HG02884 (cell line): ENCODE results near the gene NXPH2.

ENCODE experiments used
- ATAC-seq: cut with Tn5 transposase; IDR thresholded peaks from one replicate; pipeline ENCODE4 v1.9.1; 2021; ENCODE audit warnings: mild to moderate bottlenecking, moderate library complexity; ENCODE audit not compliant: unreplicated experiment

The NXPH2 gene

GRCh38 chr2:138779781-138780445, at the start of gene NXPH2:
Gene NXPH2, minus strand, starts transcription at chr2:138780390. Its CDS starts 149 bp downstream, at chr2:138780241.
- no peak for ATAC-seq

DNA sequence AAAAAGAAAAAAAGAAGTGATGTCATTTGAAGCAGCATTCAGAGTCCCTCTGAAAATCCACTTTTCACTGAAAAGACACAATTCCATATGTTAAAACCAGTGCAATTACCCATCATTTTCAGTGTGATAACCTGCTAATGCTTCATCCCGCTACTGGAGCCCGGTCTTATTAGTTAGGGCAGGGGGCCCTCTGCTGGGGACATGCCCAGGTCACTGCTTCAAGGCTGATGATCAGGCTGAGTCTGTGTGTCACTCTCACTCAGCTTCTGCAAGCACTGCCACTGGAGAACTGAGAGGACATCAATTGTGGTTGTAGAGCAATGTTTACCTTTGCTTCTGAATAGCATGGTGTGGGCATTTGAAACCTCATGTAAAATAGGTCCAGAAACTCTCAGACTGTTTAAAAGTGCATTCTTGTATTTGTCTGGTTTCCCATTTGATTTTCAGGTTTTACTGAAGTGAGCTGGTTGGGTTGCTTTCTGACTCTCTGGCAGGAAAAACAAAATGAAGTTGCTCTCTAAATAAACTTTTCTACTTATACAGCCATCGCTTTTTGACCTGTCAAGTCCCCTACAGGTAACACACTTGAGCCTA, 49.2 kb upstream of the NXPH2 start:
- ATAC-seq, result peak; percentile 70

DNA sequence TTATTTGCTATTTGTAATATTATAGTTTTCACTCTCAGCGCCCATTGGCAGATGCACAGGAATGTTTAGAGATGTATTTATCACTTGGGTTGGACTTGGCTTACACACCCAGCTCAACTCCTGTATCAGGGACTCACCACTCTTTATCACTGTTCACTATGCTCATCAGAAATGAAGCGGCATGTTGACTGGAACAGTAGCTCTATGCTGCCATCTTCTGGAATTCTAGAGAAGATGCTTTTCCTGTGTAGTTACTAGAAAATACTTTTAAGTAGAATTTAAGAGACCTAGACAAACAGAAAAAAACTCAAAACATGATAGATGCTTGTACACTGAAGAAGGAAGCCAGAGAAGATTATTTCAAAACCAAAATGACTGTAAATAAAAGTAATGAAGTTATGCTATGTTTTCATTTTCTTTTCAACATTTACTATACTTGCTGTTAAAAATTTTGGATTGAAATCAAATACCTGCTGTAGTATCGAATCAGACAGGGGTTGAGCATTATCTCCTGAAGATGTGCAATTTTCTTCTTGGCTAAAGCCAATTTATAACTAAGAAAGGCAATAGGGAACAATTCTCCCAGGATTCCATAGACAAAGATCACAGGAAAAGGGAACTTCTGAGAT, 47.4 kb upstream of the NXPH2 start:
- ATAC-seq, result peak; percentile 69

DNA sequence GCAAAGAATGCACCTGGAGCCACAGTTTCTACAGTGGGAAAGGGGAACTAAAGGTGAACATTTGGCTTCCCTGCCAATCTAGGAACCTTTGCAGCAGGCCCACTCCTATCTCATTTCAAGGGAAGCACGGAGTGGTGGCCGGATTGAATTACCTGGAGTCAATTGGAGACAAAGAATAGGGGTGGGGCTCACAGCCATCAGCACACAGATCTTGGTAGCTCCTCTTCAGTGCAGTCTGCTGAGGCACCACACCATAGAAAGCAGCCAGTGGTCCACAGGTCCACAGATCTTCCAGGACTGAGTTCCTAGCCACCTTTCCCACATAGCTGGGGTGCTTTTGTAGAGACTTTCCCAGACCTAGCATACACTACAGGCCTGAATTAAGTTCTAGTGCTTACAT, 43.5 kb upstream of the NXPH2 start:
- ATAC-seq, result no peak

DNA sequence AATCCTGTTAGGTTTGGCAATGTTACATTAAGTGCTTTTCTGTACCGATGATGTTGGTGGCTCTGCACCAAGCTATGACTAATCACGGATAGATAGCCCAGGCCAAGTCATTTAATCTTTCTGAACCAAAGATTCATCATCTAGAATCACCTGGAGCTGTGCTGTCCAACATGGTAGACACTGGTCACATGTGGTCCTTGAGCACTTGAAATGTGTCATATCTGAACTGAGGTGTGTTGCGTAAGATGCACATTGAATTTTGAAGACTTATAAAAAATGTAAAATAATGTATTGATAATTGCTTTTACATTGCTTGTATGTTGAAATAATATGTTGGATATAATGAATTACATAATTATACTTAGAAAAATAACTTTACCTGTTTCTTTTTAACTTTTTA, 39.8 kb upstream of the NXPH2 start:
- ATAC-seq, result no peak

GRCh38 chr2:138818556-138818955, 38.4 kb upstream of the NXPH2 start:
- ATAC-seq, result no peak

GRCh38 chr2:138814123-138814898, 34.1 kb upstream of the NXPH2 start:
- no peak for ATAC-seq

DNA sequence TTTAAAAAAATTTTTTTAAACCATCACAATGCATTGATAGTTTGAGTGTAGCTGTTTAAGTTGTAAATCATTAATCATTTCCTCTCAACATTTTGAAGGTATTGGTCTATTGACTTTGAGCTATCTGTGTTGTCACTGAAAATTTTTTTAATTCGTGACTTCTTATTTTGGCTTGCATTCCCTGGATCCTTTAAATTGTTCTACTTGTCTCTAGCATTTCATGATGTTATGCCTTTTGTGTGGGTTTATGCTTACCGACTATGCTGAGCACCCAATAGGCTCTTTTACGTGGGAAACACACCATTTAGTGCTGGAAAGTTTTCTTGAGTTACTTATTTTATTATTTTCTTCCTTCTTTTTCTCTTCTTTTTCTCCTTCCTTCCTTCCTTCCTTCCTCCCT, 31.2 kb upstream of the NXPH2 start:
- ATAC-seq, result no peak

- ATAC-seq, result no peak
Observed at GRCh38 chr2:138794724-138795123, 14.5 kb upstream of the NXPH2 start.

GRCh38 chr2:138787053-138787666, 7.0 kb upstream of the NXPH2 start:
- no peak for ATAC-seq

- no peak for ATAC-seq
Observed at GRCh38 chr2:138782383-138782782, 2.2 kb upstream of the NXPH2 start.

DNA sequence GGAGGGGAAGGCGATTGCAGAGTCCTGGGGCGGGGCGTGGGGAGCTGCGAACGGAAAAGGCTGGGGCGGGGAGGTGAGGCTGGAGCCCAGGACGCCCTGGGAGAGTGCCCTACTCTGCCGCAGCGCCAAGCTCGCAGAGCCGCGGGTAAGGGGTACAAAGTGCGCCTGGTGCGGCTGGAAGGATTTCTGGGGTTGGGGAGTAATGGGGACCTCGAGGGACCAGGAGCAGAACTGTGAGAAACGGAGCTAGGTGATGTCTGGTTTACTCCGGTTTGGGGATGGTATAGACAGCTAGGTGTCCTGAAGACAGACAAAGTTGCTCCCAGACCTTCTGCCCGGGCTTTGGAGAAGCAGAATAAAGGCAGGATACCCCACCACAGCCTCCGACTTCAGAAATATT, 718 bp upstream of the NXPH2 start:
- no peak for ATAC-seq

- ATAC-seq, result no peak
Observed at GRCh38 chr2:138780446-138780880, 273 bp upstream of the NXPH2 start.

GRCh38 chr2:138779406-138779780, 797 bp downstream of the NXPH2 start:
- no peak for ATAC-seq

DNA sequence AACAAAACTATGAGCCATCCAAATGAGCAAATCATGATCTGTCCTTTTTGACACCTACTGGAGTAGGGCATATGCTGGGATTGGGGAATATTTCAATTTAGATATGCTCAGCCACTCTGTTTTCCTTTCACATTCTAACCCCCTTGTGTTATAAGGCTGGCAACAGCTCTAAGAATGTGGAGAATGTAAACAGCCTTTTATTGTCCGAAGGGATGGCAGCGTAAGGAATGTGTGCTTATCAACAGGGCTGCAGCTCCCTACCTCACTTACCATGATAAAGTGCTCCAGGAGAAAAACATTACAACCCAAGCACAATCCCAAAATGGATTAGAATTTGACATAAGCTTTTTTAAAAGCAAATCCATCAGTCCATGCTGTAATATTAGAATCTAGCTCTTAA, 2.2 kb downstream of the NXPH2 start:
- ATAC-seq, result no peak

DNA sequence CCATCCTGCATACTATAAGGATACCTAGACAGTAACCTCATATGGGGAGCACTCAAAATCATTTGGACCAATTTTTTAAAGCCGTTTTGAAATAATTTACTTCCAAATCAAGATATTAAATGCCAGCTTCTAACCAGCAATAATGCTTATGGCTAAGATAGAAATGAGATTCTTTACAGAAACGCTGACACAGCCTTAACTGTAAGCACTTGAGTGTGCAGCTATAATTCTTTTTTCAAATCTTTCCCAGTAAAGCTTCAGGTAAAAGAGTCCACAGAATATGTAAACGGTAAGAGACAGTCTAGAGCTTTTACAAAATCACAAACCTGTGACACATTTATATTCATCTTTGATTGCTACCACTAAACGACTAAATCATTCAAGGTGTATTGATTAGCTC, 4.5 kb downstream of the NXPH2 start:
- no peak for ATAC-seq

DNA sequence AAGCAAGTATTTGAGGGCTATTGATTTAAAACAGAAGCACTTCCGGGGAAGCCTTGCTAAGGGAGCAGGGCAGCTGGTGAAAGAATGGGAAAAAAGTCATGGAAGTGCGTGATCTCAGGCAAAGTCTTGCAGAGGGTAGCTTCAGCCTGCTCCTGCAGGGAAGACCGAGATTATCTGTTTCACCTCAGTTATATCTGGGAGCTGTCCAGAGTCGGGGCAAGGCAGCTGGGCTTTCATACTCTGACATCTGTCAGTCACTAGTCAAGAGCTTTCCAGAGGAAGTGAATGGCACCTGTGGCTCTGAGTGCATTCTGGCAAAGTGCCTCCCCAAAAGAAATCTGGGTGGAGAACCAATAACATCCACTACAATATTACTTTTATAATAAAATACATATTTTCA, 8.7 kb downstream of the NXPH2 start:
- no peak for ATAC-seq

GRCh38 chr2:138767101-138767500, 13.1 kb downstream of the NXPH2 start:
- ATAC-seq, result no peak

- no peak for ATAC-seq
Observed at GRCh38 chr2:138766464-138766863, 13.7 kb downstream of the NXPH2 start.

DNA sequence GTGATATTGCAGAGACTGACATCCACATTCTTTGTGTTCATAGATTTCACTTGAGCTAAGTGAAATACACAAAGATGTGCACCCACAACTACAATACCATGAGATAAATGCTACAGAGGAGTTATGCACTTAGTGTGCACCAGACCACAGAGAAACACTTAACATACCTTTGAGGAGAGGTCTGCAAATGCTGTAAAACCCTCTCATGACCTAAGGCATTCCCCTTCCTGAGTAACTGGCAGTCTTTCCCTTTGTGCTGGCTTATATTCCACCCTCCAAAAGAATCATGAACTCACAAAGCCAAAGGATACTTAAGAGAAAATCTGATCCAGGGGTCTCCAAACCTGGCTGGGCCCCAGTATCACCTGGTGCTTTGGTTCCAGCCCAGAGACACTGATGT, 16.2 kb downstream of the NXPH2 start:
- no peak for ATAC-seq

DNA sequence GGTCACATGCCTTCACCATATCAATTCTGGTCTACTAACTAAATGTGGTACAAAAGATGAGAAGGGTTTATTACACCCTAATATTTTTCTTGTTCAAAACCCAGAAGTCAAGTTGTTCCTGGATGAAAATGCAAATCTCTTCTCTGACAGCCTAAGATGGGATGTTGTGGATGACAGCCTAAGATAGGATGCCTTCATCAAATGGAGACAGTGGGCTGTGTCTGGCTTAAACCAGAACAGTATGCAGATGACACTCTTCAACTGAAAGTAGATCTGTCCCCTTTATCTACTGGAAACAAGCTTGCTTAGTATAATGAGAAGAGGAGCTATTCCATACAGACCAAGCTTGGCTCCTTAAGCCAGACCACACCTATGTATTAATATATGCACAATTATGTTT, 17.7 kb downstream of the NXPH2 start:
- ATAC-seq, result no peak
